WTC11 (cell line): ENCODE results near the gene CSNK2B. TPM values are rescaled to one million over a fixed set of nuclear protein-coding genes. Genes with fewer than 3 reads are reported as not detected.

Source experiments
- ATAC-seq: fragments of 200-7000 bp; cut with Tn5 transposase; 2 replicates; pipeline ENCODE4 v1.10.0; 2021; ENCODE audit warnings: mild to moderate bottlenecking, moderate library complexity
- CTCF ChIA-PET: fragments of 300-600 bp; sonication (Branson Sonifier 250); formaldehyde crosslinking; loops from one replicate; lab custom pipeline; 2021; ENCODE audit warnings: antibody characterized with exemption; lab: Charles Lee
- POLR2A ChIA-PET: fragments of 350-600 bp; sonication (Branson Sonifier 250); formaldehyde crosslinking; loops from one replicate; lab custom pipeline; 2021; ENCODE audit warnings: antibody characterized with exemption; lab: Charles Lee
- DNase-seq: peaks from one replicate; pipeline ENCODE4 v3.0.0; 2021; ENCODE audit warnings: low spot score
- H3K27ac Mint-ChIP-seq: 2 replicates; pipeline ENCODE4 v1.8.0; 2021; ENCODE audit warnings: mixed read lengths
- H3K27me3 Mint-ChIP-seq: 2 replicates; pipeline ENCODE4 v1.8.0; 2021; ENCODE audit warnings: low read depth, mild to moderate bottlenecking, moderate library complexity, mixed read lengths
- H3K36me3 Mint-ChIP-seq: 2 replicates; pipeline ENCODE4 v1.8.0; 2021; ENCODE audit warnings: mixed read lengths
- H3K4me1 Mint-ChIP-seq: 2 replicates; pipeline ENCODE4 v1.8.0; 2022; ENCODE audit warnings: mixed read lengths
- H3K4me3 Mint-ChIP-seq: 2 replicates; pipeline ENCODE4 v1.8.0; 2021; ENCODE audit warnings: mild to moderate bottlenecking, moderate library complexity, mixed read lengths
- H3K9me3 Mint-ChIP-seq: 2 replicates; pipeline ENCODE4 v1.8.0; 2021; ENCODE audit warnings: mixed read lengths
- ETV6 ChIP-seq: sonication (generic); formaldehyde crosslinking; IDR thresholded peaks from 2 replicates; pipeline ENCODE4 v1.8.1; 2022; ENCODE audit warnings: mild to moderate bottlenecking, missing genetic modification reagents
- HMGXB4 ChIP-seq: sonication (generic); formaldehyde crosslinking; IDR thresholded peaks from 2 replicates; pipeline ENCODE4 v1.8.1; 2023; ENCODE audit warnings: mild to moderate bottlenecking, moderate library complexity, missing genetic modification reagents
- JUN ChIP-seq: sonication (generic); formaldehyde crosslinking; IDR thresholded peaks from 2 replicates; pipeline ENCODE4 v1.8.0; 2023; ENCODE audit warnings: mild to moderate bottlenecking, missing genetic modification reagents
- MAX ChIP-seq: sonication (generic); formaldehyde crosslinking; IDR thresholded peaks from 2 replicates; pipeline ENCODE4 v1.8.0; 2022; ENCODE audit warnings: mild to moderate bottlenecking, missing genetic modification reagents
- MYBL2 ChIP-seq: sonication (generic); formaldehyde crosslinking; IDR thresholded peaks from 2 replicates; pipeline ENCODE4 v1.8.1; 2023; ENCODE audit warnings: mild to moderate bottlenecking, moderate library complexity, missing genetic modification reagents
- SMAD3 ChIP-seq: sonication (generic); formaldehyde crosslinking; IDR thresholded peaks from 2 replicates; pipeline ENCODE4 v1.8.0; 2022; ENCODE audit warnings: missing genetic modification reagents, mild to moderate bottlenecking, borderline replicate concordance
- ZNF121 ChIP-seq: sonication (generic); formaldehyde crosslinking; IDR thresholded peaks from 2 replicates; pipeline ENCODE4 v1.8.0; 2023; ENCODE audit warnings: missing genetic modification reagents
- ZNF232 ChIP-seq: sonication (generic); formaldehyde crosslinking; IDR thresholded peaks from 2 replicates; pipeline ENCODE4 v1.8.0; 2022; ENCODE audit warnings: mild to moderate bottlenecking, missing genetic modification reagents
- total RNA-seq: library from RNA; stranded (reverse); gene quantifications from 3 replicates; pipeline ENCODE4 v1.2.3, GENCODE V29; 2021
- TF ChIP-seq, protein P1 (sequence below): fragments of 250-450 bp; sonication (Bioruptor Pico); IDR thresholded peaks from 2 replicates; pipeline ENCODE4 v1.9.0; 2021; ENCODE audit warnings: moderate library complexity, mild to moderate bottlenecking, inconsistent platforms, borderline replicate concordance
- TF ChIP-seq, protein P2 (sequence below): sonication (generic); formaldehyde crosslinking; IDR thresholded peaks from 2 replicates; pipeline ENCODE4 v1.8.0; 2022; ENCODE audit warnings: mild to moderate bottlenecking, missing genetic modification reagents
- TF ChIP-seq, protein P3 (sequence below): sonication (generic); formaldehyde crosslinking; IDR thresholded peaks from 2 replicates; pipeline ENCODE4 v1.8.1; 2023; ENCODE audit warnings: mild to moderate bottlenecking, missing genetic modification reagents
- TF ChIP-seq, protein P4 (sequence below): sonication (generic); formaldehyde crosslinking; IDR thresholded peaks from 2 replicates; pipeline ENCODE4 v1.8.1; 2023; ENCODE audit warnings: mild to moderate bottlenecking, missing genetic modification reagents, borderline replicate concordance
- TF ChIP-seq, protein P5 (sequence below): fragments of 250-450 bp; sonication (Bioruptor Pico); IDR thresholded peaks from 2 replicates; pipeline ENCODE4 v1.9.0; 2021; ENCODE audit warnings: mild to moderate bottlenecking
- TF ChIP-seq, protein P6 (sequence below): sonication (generic); formaldehyde crosslinking; IDR thresholded peaks from 2 replicates; pipeline ENCODE4 v1.8.1; 2023; ENCODE audit warnings: mild to moderate bottlenecking, missing genetic modification reagents, moderate library complexity

CSNK2B gene
- total RNA-seq, 1 experiment from 2014 or later: 183 TPM

DNA sequence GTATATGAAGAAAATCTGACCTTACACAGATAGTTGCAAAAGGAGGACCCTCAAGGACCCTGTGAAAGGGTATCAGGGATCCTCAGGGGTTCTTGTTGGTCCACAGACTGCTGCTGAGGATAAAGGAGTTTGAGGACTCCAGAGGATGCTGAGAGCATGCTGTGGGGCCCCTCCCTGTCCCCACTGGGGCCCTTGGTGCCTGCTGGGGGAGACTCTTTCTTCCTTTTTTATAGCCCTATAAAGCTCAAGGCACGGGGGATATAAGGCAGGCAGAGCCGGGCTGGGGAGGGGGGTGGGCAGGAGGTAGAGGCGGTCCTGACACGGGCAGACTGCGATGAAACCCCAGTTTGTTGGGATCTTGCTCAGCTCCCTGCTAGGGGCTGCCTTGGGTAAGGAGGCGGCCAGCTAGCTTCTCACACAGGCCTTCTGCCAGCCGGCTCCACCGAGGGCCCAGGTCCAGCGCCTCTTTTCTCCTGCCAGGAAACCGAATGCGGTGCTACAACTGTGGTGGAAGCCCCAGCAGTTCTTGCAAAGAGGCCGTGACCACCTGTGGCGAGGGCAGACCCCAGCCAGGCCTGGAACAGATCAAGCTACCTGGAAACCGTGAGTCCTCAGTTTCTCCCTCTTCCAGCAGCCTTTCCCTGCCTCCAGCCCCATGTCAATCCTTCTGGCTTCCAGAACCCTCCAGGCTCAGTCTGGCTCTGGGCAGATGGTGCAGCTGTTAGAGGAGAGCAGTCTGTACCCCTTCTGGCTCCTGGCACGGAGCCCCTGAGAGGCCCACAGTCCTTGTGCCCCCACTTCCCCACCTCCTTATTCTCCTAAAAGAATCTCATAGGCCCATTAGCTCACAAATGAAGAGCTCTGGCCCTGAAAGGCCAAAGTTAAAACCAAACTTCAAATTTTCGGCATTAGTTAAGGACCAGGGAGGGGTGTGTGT is 49.4 kb downstream of the CSNK2B start, which contains the start of gene LY6G6D (continued):
- TF ChIP-seq, protein P1, sequence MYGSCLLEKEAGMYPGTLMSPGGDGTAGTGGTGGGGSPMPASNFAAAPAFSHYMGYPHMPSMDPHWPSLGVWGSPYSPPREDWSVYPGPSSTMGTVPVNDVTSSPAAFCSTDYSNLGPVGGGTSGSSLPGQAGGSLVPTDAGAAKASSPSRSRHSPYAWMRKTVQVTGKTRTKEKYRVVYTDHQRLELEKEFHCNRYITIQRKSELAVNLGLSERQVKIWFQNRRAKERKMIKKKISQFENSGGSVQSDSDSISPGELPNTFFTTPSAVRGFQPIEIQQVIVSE (CRISPR knock-in tag): no peak
- no peak for TF ChIP-seq JUN (CRISPR knock-in tag)
- TF ChIP-seq, protein P2, sequence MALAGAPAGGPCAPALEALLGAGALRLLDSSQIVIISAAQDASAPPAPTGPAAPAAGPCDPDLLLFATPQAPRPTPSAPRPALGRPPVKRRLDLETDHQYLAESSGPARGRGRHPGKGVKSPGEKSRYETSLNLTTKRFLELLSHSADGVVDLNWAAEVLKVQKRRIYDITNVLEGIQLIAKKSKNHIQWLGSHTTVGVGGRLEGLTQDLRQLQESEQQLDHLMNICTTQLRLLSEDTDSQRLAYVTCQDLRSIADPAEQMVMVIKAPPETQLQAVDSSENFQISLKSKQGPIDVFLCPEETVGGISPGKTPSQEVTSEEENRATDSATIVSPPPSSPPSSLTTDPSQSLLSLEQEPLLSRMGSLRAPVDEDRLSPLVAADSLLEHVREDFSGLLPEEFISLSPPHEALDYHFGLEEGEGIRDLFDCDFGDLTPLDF: no peak
- TF ChIP-seq, protein P3, sequence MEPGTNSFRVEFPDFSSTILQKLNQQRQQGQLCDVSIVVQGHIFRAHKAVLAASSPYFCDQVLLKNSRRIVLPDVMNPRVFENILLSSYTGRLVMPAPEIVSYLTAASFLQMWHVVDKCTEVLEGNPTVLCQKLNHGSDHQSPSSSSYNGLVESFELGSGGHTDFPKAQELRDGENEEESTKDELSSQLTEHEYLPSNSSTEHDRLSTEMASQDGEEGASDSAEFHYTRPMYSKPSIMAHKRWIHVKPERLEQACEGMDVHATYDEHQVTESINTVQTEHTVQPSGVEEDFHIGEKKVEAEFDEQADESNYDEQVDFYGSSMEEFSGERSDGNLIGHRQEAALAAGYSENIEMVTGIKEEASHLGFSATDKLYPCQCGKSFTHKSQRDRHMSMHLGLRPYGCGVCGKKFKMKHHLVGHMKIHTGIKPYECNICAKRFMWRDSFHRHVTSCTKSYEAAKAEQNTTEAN: no peak
- TF ChIP-seq, protein P4, sequence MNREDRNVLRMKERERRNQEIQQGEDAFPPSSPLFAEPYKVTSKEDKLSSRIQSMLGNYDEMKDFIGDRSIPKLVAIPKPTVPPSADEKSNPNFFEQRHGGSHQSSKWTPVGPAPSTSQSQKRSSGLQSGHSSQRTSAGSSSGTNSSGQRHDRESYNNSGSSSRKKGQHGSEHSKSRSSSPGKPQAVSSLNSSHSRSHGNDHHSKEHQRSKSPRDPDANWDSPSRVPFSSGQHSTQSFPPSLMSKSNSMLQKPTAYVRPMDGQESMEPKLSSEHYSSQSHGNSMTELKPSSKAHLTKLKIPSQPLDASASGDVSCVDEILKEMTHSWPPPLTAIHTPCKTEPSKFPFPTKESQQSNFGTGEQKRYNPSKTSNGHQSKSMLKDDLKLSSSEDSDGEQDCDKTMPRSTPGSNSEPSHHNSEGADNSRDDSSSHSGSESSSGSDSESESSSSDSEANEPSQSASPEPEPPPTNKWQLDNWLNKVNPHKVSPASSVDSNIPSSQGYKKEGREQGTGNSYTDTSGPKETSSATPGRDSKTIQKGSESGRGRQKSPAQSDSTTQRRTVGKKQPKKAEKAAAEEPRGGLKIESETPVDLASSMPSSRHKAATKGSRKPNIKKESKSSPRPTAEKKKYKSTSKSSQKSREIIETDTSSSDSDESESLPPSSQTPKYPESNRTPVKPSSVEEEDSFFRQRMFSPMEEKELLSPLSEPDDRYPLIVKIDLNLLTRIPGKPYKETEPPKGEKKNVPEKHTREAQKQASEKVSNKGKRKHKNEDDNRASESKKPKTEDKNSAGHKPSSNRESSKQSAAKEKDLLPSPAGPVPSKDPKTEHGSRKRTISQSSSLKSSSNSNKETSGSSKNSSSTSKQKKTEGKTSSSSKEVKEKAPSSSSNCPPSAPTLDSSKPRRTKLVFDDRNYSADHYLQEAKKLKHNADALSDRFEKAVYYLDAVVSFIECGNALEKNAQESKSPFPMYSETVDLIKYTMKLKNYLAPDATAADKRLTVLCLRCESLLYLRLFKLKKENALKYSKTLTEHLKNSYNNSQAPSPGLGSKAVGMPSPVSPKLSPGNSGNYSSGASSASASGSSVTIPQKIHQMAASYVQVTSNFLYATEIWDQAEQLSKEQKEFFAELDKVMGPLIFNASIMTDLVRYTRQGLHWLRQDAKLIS (CRISPR knock-in tag): no peak

- TF ChIP-seq MAX (CRISPR knock-in tag) (0 out of 2 replicates have a peak, but pooled peaks have one; percentile 36), HMGXB4 (no peak)
- no peak overlapping the region; the same call in 1 of the 2 replicates for H3K4me3 Mint-ChIP-seq
- no peaks in the 10 kb centered on the region for H3K36me3 Mint-ChIP-seq
- ChIA-PET POLR2A (no interaction called here), CTCF (interaction anchor here (0.5 to 1.3 kb wide), 6 partner anchors 12 to 385 kb away, joined by 3 to 9 read pairs (median 6); partner anchors contain the start of genes ABHD16A, DDAH2 and GPANK1)
- ATAC-seq (peak; percentile 76), DNase-seq (peak; percentile 71)
- H3K27me3 Mint-ChIP-seq: peaks cover 4% of the 10 kb centered on the region; the same call in 1 of the 2 replicates
- peak overlapping the region; percentile 20; the same call in 1 of the 2 replicates for H3K27ac Mint-ChIP-seq
- no peaks in the 10 kb centered on the region for H3K9me3 Mint-ChIP-seq
- H3K4me1 Mint-ChIP-seq: peaks cover 37% of the 10 kb centered on the region
Measured at GRCh38 chr6:31717499-31718222, 51.8 kb downstream of the CSNK2B start.

DNA sequence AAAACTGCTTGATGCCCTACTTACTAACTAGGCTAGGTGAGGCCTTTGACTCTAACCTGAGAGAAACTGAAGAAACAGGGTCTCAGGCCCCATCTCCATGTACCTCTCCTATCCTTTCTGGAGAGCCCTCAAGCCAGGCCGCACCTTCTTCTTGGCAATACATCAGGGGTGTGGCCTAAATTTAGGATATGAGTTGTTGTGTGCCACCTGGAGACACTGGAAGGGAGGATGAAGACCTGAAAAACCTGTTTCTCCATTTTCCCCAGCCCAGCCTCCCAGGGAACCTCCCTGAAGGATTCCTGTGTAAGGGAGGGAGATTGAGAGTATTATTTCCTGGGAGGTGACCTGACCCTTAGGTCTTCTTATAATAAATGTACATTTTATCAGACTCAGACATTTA is 52.4 kb downstream of the CSNK2B start:
- no peaks in the 10 kb centered on the region for H3K36me3 Mint-ChIP-seq
- H3K9me3 Mint-ChIP-seq: no peaks in the 10 kb centered on the region
- ChIA-PET POLR2A (no interaction called here), CTCF (no interaction called here)
- peak; percentile 11 for ATAC-seq
- H3K27ac Mint-ChIP-seq: no peak overlapping the region
- H3K27me3 Mint-ChIP-seq: peaks cover 4% of the 10 kb centered on the region; the same call in 1 of the 2 replicates
- no peak for DNase-seq
- H3K4me1 Mint-ChIP-seq: peaks cover 33% of the 10 kb centered on the region
- H3K4me3 Mint-ChIP-seq: peak overlapping the region; percentile 13; the same call in 1 of the 2 replicates
- TF ChIP-seq, protein P5, sequence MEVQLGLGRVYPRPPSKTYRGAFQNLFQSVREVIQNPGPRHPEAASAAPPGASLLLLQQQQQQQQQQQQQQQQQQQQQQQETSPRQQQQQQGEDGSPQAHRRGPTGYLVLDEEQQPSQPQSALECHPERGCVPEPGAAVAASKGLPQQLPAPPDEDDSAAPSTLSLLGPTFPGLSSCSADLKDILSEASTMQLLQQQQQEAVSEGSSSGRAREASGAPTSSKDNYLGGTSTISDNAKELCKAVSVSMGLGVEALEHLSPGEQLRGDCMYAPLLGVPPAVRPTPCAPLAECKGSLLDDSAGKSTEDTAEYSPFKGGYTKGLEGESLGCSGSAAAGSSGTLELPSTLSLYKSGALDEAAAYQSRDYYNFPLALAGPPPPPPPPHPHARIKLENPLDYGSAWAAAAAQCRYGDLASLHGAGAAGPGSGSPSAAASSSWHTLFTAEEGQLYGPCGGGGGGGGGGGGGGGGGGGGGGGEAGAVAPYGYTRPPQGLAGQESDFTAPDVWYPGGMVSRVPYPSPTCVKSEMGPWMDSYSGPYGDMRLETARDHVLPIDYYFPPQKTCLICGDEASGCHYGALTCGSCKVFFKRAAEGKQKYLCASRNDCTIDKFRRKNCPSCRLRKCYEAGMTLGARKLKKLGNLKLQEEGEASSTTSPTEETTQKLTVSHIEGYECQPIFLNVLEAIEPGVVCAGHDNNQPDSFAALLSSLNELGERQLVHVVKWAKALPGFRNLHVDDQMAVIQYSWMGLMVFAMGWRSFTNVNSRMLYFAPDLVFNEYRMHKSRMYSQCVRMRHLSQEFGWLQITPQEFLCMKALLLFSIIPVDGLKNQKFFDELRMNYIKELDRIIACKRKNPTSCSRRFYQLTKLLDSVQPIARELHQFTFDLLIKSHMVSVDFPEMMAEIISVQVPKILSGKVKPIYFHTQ (CRISPR knock-in tag): no peak
- TF ChIP-seq, protein P1 (CRISPR knock-in tag): no peak
- TF ChIP-seq ETV6 (no peak), MYBL2 (no peak), ZNF121 (CRISPR knock-in tag) (no peak), ZNF232 (CRISPR knock-in tag) (no peak), SMAD3 (CRISPR knock-in tag) (no peak)
- TF ChIP-seq, protein P6, sequence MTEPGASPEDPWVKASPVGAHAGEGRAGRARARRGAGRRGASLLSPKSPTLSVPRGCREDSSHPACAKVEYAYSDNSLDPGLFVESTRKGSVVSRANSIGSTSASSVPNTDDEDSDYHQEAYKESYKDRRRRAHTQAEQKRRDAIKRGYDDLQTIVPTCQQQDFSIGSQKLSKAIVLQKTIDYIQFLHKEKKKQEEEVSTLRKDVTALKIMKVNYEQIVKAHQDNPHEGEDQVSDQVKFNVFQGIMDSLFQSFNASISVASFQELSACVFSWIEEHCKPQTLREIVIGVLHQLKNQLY (CRISPR knock-in tag): no peak
